Uterus (tissue), 4 donors: ENCODE measurements around the gene WDR76. TPM values are rescaled to one million over a fixed set of nuclear protein-coding genes. Genes with fewer than 3 reads are reported as not detected.
"Not testable (repeated sequence)": the region's sequence is repeated elsewhere in the genome, so short reads cannot be mapped to it uniquely, and the experiment has no call there.

ENCODE experiments used
- DNase-seq, 2 donors: peaks; one replicate each; pipeline ENCODE4 v3.0.0-alpha.2; 2019 to 2020
- H3K27ac ChIP-seq, 2 donors: fragments of 200-600 bp; sonication (generic); 1 replicate in 1 of 2; 2 replicates in 1 of 2; pipeline ENCODE4 v1.5.1; 2016 to 2018
- H3K27me3 ChIP-seq, 2 donors: fragments of 200-600 bp; sonication (generic); one replicate each; pipeline ENCODE4 v1.5.1; 2018 to 2019; ENCODE audit warnings: control low read depth in 1 of 2
- H3K36me3 ChIP-seq, 2 donors: fragments of 200-600 bp; sonication (generic); one replicate each; pipeline ENCODE4 v1.5.1; 2019; ENCODE audit warnings: control low read depth in 1 of 2
- H3K4me1 ChIP-seq, 2 donors: fragments of 200-600 bp; sonication (generic); one replicate each; pipeline ENCODE4 v1.5.1; 2018 to 2019; ENCODE audit warnings: control low read depth in 1 of 2
- H3K4me3 ChIP-seq, 2 donors: fragments of 200-600 bp; sonication (generic); 1 replicate in 1 of 2; 2 replicates in 1 of 2; pipeline ENCODE4 v1.5.1; 2018 to 2019; ENCODE audit warnings: mild to moderate bottlenecking in 1 of 2
- H3K9me3 ChIP-seq, 2 donors: fragments of 200-600 bp; sonication (generic); one replicate each; pipeline ENCODE4 v1.5.1; 2019; ENCODE audit warnings: control low read depth in 1 of 2
- CTCF ChIP-seq, 4 experiments: fragments of 200-600 bp in 2 of 4; fragments of 450-650 bp in 2 of 4; sonication (generic) in 2 of 4; IDR thresholded peaks; one replicate each; pipeline ENCODE4 v1.5.1; 2016 to 2019; ENCODE audit warnings: antibody characterized with exemption in 4 of 4, mild to moderate bottlenecking in 2 of 4, moderate library complexity in 1 of 4
- POLR2A ChIP-seq, 2 donors: fragments of 450-650 bp; IDR thresholded peaks; one replicate each; pipeline ENCODE4 v1.6.1; 2016; ENCODE audit warnings: antibody characterized with exemption in 2 of 2, mild to moderate bottlenecking in 1 of 2, moderate library complexity in 1 of 2
- intact Hi-C: fragments of 100-400 bp; cut with DNase I; formaldehyde crosslinking; loops from one replicate; pipeline ENCODE4 v1.15.1; 2023; ENCODE audit warnings: low total_unique reads
- total RNA-seq, 4 donors: library from RNA; depleted of rRNA in 3 of 4; stranded (reverse); fragments of >200 nt in 3 of 4; gene quantifications; one replicate each; pipeline versions ENCODE4 v1.1.0 to v1.2.4, GENCODE V29; 2014 to 2023
- donor health status: DM: yes; HTN: yes; CAD: no.

Gene WDR76
- total RNA-seq, 4 donors from 2014 or later = 0.59 to 114 (median 13.0) TPM

- Histone ChIP-seq H3K27ac (no peak overlapping the region), H3K27me3 (no peaks in the 10 kb centered on the region), H3K4me3 (no peak overlapping the region), H3K4me1 (no peaks in the 10 kb centered on the region), H3K36me3 (no peaks in the 10 kb centered on the region), H3K9me3 (no peaks in the 10 kb centered on the region)
- no peak for DNase-seq
- intact Hi-C loops = no loop called here
- TF ChIP-seq CTCF (IDR thresholded peaks at IDR 0.05) (no peak), POLR2A (IDR thresholded peaks at IDR 0.05) (no peak)
These were observed 18.6 kb downstream of the WDR76 start for GRCh38 chr15:43845421-43845820.

- H3K27me3 ChIP-seq = no peaks in the 10 kb centered on the region
- intact Hi-C loops = no loop called here
- H3K4me3 ChIP-seq = no peak overlapping the region
- no peaks in the 10 kb centered on the region for H3K4me1 ChIP-seq
- no peaks in the 10 kb centered on the region for H3K9me3 ChIP-seq
- H3K27ac ChIP-seq = no peak overlapping the region
- H3K36me3 ChIP-seq = no peaks in the 10 kb centered on the region
- DNase-seq = no peak
- no peak for TF ChIP-seq POLR2A (IDR thresholded peaks at IDR 0.05)
- TF ChIP-seq CTCF (IDR thresholded peaks at IDR 0.05) = no peak
These were observed 24.4 kb downstream of the WDR76 start for GRCh38 chr15:43851251-43851650.

- Histone ChIP-seq H3K4me3 (no peak overlapping the region), H3K27ac (no peak overlapping the region), H3K4me1 (no peaks in the 10 kb centered on the region), H3K27me3 (no peaks in the 10 kb centered on the region), H3K36me3 (no peaks in the 10 kb centered on the region), H3K9me3 (no peaks in the 10 kb centered on the region)
- intact Hi-C loops = no loop called here
- TF ChIP-seq CTCF (IDR thresholded peaks at IDR 0.05) = no peak
- no peak for TF ChIP-seq POLR2A (IDR thresholded peaks at IDR 0.05)
- no peak for DNase-seq
These were observed 25.8 kb downstream of the WDR76 start for GRCh38 chr15:43852607-43853006.

- intact Hi-C loops = no loop called here
- H3K36me3 ChIP-seq = no peaks in the 10 kb centered on the region
- TF ChIP-seq CTCF (IDR thresholded peaks at IDR 0.05) = no peak
- H3K4me1 ChIP-seq = no peaks in the 10 kb centered on the region
- H3K27me3 ChIP-seq = no peaks in the 10 kb centered on the region
- H3K27ac ChIP-seq = no peak overlapping the region
- DNase-seq = no peak
- no peak overlapping the region for H3K4me3 ChIP-seq
- no peaks in the 10 kb centered on the region for H3K9me3 ChIP-seq
These were observed 28.0 kb downstream of the WDR76 start for GRCh38 chr15:43854801-43855200.

GRCh38 chr15:43859546-43859945 lies 32.7 kb downstream of the WDR76 start:
- Histone ChIP-seq H3K4me1 (no peaks in the 10 kb centered on the region), H3K36me3 (no peaks in the 10 kb centered on the region), H3K27ac (no peak overlapping the region), H3K4me3 (no peak overlapping the region), H3K9me3 (no peaks in the 10 kb centered on the region), H3K27me3 (no peaks in the 10 kb centered on the region)
- intact Hi-C loops = no loop called here
- TF ChIP-seq CTCF (IDR thresholded peaks at IDR 0.05) (no peak), POLR2A (IDR thresholded peaks at IDR 0.05) (no peak)
- DNase-seq = no peak

- H3K9me3 ChIP-seq, H3K27ac ChIP-seq, H3K36me3 ChIP-seq, DNase-seq, H3K27me3 ChIP-seq, intact Hi-C loops, H3K4me3 ChIP-seq, H3K4me1 ChIP-seq: not testable (repeated sequence)
These were observed 39.8 kb downstream of the WDR76 start for GRCh38 chr15:43866636-43867035.
